Hematopoietic multipotent progenitor cell treated with erythropoietin and hydrocortisone succinate and interleukin-3 and kit ligand, for 6 days (in vitro differentiated cells): ENCODE data around the gene RALGAPA2.

ENCODE experiments used
- DNase-seq: peaks from one replicate; pipeline ENCODE4 v3.0.0-alpha.2; 2015

The RALGAPA2 gene

DNA sequence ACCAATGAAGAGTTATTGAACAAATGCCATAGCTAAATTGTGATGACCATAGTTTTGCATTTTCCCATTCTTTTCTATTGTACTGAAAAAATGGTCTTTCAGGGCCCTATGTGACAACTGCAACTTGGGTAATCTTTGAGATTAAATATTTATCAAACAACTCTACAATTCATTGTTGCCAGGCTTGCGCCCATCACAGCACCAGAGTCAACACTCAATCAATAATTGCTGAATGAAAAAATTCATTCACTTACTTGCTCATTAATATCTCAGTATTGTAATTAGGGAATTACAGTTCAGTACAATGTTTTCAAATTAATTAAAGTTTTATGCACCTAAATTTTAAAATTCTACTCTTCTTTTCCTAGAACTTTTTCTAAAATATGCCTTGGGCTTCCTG, 7.7 kb upstream of the RALGAPA2 start:
- DNase-seq: no peak

DNA sequence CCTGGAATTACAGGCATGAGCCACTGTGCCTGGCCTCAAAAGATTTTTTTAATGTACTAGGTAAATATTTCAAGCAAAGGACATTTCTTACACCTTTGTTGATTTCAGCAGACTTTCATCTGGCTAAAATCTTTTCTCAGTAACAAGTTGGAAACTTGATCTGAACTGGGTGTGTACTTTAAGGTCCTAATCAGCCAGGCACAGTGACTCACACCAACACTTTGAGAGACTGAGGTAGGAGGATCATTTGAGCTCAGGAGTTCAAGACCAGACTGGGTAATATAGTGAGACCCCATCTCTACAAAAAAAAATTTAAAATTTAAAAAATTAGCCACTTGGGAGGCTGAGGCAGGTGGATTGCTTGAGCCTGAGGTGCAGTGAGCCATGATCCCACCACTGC, 7.0 kb upstream of the RALGAPA2 start:
- peak; percentile 35 for DNase-seq

DNA sequence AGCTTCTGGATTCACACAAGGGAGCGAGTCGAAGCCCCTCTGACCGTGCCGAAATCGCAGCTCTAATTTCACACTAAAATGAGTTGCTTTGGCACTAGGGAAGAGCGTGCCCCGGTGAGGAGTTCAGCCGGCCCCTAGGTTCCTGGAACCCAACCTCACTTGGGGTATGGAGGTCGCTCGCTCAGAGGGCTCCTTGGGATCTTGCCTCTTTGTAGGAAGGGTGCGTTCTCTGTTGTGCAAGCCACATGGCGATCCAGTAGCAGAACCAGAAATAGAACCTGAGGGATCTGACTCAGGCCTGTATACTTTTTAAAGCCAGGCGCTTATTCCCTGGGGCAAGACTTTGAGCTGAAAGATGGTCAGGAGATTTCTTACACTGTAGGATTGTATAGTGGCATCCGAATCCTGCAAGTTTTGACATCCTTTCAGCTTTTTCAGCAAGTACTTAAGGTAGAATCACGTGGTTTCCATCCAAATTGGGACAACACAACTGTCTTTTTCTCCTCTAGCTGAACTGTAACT, 861 bp upstream of the RALGAPA2 start:
- no peak for DNase-seq

DNA sequence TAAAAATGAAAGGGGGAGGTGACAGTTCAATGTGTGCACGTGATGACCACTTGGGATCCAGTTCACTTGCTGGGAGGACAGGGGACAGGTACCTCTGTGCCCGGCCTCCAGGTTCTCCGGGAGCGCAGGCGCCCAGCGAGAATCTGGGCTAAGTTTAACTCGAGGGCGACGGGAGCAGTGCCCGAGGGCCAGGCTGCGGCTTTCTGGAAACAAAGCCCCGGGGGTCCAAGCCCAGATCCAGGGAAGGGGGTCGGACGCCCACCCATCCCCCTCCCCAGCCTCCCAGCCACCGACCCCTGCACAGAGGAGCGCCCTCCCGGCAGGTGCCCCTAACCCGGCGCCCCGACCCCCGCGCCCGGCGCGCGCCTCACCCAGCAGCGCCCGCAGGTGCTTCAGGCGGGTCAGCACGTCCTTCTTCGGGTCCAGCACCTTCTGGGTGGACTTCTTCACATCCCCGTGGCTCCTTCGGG, 405 bp downstream of the RALGAPA2 start:
- peak; percentile 38 for DNase-seq

DNA sequence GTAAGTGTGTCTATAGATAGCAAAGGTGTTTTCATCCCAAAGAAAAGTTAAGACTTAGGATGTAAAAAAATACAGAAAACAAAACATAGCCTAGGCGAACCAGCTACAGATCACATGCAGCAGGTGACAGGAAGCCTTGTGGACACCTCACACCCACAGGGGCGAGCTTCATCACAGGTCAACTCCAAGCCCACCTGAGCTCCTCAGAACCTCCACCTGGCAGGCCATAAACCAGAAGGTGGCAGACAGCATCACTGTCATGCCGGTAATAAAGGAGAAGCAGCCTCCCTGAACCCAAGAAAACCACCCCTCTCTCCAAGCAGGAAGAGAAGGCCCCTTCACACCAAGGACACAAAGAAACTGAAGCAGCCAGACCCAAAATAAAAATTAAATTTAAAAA, 1.0 kb downstream of the RALGAPA2 start:
- DNase-seq: peak; percentile 22

DNA sequence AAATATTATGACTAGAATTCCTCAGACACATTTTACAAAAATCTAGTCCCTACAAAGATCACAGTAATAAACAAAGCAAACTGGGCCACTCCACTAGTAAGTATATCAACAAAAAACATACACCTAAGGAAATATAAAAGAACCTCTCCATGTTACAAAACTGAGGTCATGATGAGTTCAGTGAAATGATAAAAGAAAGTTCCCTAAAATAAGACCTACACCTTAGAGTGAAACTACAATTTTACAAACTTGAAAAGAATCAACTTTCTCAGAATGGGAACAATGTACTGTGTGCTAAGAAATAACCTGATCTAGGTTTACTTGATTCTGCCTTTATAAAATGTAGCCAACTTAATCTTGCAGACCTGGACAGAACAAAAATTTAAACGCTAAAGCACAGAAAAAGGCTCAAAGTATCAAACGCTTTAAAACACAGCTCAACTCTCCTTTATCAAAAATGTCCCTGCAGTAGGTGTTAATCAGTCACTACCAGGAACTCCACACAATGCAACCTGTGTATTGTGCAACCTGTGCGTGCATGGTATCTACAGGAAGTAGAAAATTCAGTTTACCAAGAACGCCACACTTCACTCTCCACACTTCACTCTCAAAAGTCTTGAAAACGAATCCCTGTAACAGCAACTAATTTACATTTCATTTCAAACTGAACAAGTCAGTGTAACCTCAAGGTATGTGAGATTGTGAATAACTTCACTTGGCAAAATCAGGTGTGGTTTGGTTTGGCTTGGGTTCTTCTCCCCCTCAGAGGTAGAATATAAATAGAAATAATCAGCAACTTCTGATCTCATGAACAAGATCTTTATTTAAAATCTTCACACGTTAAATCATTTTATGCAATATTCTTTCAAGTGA, 1.8 kb downstream of the RALGAPA2 start:
- DNase-seq: peak; percentile 84

DNA sequence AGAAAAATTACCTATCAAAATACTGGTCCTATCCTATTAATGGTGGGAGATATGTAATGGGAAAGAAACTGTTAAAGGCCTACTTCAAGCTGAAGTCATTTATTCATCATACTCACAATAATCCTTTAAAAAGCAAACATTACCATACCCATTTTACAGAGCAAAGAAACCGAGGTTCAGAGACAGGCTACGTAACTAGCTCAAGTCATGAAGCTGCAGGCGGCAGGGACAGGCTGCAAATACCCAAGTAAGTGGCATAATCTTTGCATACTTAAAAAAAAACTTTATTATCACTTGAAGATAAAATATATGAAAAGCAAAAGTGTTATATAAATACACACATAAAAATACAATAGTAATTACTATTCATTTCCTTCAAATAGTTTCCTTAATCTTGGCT, 2.6 kb downstream of the RALGAPA2 start:
- DNase-seq: no peak

DNA sequence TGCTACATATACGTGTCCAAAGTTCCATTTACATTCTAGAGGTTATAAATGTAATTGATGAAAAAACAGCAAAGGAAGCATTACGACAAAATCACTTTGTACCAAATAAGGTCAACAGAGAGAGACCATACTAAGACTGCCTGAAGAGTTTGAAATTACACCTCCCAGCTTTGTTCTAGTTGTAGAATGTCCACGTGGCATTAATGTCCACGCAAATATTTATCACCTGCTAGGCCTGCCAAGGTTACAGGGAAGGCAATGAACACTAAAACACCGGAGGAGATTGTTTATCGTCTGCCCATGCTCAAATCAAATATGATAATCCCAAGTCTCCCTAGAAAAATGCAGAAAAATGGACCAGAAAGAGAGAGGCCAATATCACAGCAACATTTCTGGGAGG, 6.2 kb downstream of the RALGAPA2 start:
- DNase-seq: no peak

DNA sequence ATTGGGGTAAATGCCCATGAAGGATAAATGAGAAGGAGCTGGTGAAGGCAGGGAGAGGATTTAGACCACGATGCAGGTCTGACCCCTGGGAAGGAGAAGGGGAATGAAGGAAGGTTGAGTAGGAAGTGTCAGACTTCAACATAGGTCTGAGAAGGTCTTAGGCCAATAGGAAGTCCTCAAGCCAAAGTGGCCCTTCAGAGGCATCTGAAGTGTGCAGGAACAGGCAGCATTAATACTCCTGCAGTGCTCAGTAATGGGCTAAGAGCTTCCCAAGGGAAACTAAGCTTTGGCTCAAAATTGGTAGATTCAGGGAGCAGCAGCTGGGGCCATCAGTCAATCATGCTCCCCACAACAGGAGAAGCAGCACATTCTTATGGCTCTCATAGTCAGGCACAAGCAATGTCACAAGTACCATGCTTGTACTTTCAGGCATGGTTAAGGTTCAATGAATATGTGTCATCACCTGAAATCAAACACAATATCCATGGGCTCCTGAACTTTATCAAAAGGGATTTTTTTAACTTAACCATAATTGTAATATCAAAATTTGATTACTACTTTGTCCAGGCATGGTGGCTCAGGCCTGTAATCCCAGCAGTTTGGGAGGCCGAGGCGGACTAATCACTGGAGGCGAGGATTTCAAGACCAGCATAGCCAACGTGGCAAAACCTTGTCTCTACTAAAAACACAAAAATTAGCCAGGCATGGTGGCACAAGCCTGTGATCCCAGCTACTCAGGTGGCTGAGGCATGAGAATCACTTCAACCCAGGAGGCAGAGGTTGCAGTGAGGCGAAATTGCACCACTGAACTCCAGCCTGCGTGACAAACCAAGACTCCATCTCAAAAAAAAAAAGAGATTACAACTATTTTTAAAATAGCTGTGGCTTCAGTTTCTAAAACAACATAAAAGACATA, 9.9 kb downstream of the RALGAPA2 start:
- no peak for DNase-seq

DNA sequence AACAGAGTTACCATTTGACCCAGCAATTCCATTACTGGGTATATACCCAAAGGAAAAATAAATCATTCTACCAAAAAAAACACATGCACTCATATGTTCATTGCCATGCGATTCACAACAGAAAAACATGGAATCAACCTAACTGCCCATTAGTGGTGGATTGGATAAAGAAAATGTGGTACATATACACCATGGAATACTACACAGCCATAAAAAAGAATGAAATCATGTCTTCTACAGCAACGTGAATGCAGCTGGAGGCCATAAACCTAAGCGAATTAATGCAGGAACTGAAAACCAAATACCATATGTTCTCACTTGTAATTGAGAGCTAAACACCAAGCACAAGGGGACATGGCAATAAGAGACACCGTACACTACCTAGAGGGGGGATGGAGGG, 12.5 kb downstream of the RALGAPA2 start:
- no peak for DNase-seq

DNA sequence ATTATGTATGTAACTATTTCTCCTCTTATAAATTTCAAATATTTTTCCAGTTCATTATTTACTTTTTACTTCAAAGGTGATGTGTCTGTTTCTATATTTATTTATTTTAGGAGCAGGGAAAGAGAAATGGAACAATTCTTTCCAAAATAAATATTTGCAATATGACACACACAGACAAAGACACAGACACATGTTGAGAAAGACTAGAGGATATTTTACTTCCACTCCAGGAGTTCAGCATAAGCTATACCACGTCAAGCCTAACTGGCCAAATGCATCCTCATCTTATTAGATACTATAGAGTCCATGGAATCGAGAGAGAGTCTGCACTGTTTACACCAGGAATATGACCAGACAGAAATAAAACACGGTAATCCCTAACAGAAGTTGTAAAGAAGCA, 13.3 kb downstream of the RALGAPA2 start:
- DNase-seq: no peak

DNA sequence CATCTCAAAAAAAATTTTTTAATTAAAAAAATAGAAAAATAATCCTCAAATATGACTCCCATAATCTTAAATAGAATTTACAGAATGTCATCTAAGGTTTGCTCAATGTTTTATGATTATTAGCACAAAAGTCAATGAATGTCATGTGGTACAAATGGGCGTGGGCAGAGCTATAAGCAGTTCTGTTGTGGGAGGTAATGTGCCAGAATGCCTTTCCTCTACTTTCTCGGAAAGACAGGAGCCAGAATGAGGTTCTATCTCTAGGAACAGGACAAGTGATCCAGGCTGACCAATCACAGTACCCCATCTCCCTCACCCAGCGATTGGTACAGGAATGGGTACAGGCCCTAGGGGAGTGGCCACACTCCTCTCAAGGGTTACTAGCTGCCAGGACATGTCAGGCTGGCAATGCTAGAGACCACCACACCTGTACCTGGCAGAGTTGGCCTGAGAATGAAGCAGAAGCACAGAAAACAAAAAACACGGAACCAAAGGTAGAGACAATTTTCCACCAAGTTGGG, 15.1 kb downstream of the RALGAPA2 start:
- DNase-seq: no peak

DNA sequence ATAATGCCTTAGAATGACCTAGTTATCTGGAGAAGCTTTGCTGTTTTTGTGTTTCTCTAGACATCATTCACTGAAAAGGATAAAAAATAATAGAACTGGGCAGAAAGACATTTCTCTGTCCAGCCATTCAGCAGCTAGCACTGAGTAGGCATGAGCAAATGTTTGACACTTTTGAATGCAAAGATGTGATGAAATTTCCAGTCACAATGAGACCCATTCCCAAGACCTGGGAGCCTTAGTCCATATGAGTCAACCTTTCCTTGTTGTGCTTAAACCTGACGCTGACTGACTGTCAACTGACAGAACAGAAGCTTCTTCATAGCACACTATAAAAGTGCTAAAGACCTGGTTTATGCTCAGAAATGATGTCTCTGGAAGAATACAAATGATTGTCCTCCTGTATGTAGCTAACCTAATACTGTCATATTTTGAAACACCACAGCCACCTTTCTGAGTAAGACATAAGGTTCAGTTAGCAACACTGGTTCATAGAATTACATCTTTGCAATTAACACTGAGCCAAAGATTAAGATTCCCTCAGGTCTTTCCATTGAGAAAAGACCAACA, 17.1 kb downstream of the RALGAPA2 start:
- DNase-seq: no peak

DNA sequence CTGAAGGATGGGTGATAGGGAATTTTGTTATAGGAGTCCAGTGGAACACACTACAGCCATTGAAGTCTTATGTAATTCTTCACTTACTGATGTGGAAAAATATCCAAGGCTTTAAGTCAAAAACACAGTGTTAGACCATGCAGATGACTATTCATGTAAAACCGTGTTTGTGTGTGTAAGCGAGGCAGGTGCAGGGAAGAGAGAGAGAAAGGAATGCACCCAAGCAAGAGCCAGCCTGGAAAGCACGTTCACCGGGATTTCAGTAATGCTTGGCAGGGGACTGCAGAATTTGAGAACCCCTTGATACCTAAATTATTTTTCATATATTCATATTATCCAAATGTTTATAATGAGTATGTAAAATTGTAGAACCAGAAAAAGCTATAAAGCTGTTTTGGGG, 17.9 kb downstream of the RALGAPA2 start:
- no peak for DNase-seq

DNA sequence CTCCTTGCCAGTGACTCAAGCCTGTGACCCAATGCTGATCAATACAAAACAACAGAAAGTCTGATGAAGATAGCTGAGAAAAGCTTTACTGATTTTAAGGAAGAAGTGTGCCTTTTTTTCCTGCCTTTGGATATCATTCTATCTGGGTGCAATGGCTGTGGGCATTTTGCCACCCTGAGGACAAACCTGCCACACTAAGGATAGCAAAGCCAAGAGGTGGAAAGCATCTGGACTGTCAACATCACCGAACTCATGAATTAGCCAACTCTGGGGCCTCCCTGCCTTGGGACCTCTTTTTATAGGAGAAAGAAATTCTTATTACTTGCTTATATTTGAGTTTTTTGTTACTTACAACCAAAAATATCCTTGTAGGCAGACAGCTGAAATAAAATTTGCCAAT, 19.9 kb downstream of the RALGAPA2 start:
- no peak for DNase-seq

DNA sequence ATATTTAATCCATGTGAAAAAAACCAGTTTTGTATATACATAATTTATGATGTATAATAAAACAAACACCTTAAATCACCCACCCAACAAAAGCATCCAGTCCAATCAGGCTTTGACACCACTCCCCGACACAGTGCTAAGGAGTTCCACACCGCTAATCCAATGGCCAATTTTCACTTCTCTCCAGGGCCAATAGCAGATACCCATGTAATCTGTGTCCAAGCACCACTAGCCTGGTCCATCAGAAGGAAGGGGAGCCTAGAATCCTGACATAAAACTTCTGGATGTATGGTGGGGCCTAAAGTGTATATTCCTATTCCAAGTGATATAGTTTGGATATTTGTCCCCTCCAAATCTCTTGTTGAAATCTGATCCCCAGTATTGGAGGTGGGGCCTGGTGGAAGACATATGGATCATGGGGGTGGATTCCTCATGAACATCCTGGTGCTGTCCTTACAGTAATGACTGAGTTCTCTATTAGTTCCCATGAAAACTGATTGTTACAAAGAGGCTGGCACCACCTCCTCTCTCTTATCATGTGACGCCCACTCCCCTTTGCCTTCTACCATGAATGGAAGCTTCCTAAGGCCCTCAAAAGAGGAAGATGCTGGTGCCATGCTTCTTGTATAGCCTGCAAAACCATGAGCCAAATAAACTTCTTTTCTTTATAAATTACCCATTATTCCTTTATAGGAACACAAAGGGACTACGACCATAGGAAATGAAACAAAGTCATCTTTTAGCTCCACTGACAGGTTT, 20.8 kb downstream of the RALGAPA2 start:
- no peak for DNase-seq

DNA sequence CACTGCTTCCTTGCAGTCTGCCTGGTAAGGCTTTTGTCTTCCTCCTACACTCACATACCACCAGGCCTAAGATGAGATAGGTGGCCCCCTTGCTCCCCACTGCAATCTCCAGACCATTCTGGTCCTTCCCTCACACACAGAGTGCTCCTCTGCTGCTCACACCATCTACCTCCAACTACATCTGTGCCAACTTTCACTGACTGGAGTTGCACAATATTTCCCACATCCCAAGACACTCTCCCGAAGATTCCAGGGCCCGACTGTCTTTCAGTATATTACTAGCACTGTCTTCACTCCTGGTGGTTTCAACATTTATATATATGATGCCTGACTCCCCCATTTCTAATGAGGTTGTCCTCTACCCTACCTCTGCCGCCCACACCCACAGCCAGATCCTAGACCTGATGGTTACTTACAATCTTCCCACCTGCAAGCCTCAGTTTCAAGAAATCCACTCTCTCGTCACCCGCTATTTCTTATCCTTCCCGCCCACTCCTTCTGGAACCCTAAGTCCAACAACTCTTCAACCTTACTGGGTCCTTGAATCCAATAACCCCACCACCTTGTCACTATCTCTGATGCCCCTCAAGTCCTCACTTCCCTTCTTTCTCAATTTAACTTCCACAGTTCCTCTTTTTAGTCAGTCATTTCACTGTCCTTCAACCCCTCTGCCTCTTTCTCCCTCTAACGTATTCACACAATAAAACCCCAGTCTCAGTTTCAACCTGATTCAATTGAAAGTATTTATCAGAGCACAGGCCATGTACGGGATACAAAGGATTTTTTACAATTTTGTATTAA, 21.6 kb downstream of the RALGAPA2 start:
- peak; percentile 62 for DNase-seq

DNA sequence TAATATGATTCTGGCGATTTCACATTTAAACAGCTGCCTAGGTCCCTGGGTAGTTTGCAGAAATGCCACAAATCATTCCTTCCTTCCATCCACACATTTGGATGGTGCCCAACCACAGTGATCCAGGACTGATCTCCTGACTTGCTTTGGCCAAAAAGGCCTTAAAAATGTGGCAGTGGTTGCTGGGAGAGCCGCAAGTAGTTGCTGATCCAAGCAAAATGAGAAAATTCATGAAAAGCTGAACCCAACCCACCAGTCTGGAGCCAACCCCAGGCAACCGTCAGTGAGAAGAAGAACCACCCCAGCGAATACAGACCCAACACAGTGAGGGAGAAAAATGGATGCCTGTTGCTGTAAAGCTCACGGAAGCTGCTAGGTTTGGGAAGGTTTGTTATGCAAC, 25.1 kb downstream of the RALGAPA2 start:
- no peak for DNase-seq

DNA sequence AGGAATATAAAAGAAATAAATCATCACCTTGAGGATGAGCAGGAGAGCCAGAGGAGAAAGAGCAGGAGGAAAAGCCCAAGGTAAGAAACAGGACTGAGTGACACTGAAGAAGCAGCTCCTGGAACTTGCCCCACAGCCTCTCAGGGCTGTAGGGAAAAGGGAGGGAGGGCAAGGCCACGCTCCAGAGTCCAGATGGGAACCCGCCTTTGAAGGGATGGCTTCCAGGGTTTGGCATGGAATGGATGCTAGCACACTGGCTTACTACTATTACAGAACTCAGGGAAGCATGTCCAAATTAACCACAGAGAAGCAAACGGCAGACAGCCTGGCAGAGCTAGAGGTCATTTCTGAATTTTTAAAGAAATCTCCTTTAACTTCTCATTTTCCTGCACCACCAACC, 26.8 kb downstream of the RALGAPA2 start:
- DNase-seq: no peak

DNA sequence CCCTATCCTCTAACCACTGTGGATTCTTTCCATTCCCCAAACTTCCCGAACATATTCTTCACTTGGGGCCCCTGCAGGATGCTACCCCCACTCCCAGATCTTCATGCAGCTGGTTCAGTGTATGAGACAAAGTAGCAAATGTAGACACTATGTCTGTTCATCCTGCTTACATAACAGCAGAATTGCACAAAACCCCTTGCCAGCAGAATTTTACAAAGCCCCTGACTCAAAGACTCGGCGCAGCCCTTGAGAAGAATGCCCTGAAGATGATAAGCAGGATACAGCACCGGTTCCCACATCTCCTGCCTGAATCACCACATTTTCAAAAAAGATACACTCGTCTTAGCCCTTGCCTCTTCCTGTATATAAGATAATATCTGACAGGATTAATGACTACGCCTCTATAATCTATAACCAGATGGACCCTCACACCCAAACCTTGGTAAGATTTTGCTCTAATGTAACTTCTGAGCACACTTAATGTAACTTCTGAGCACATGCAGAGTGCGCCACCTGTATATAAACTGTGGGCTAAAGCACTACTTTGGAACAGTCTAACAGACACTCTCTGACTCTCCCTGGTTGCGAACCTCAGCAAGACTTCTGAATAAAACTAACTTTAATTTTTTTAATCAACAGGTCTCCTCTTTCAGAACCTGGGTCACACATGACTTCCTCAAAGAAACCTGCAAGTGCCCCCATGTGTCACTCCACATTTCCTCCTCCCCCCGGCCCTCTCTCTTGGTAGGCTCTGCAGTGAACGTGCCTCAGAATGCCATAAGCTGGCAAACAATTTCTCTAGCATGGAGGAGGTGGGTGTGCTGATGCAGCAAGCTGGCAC, 28.7 kb downstream of the RALGAPA2 start:
- peak; percentile 78 for DNase-seq
